Neural cell (in vitro differentiated cells): ENCODE results near the gene DMAP1.

Experiments used
- EP300 ChIP-seq: fragments of 450-650 bp; conservative IDR thresholded peaks from 2 replicates; pipeline ENCODE4 v1.6.1; 2014; ENCODE audit warnings: antibody characterized with exemption, mild to moderate bottlenecking, moderate library complexity; ENCODE audit not compliant: poor library complexity, severe bottlenecking
- EZH2 ChIP-seq: fragments of 200-600, 300-800 bp; shearing (Covaris generic), sonication (generic); IDR thresholded peaks from 2 replicates; pipeline ENCODE4 v1.6.1; 2014; ENCODE audit warnings: antibody characterized with exemption, low read length, borderline replicate concordance, mild to moderate bottlenecking; ENCODE audit not compliant: insufficient read depth, poor library complexity, severe bottlenecking
- MXI1 ChIP-seq: fragments of 450-650 bp; conservative IDR thresholded peaks from 2 replicates; pipeline ENCODE4 v1.6.1; 2014; ENCODE audit warnings: antibody characterized with exemption, mild to moderate bottlenecking; ENCODE audit not compliant: poor library complexity, severe bottlenecking
- POLR2AphosphoS5 ChIP-seq: IDR thresholded peaks from 2 replicates; pipeline ENCODE4 v1.6.1; 2012
- RAD21 ChIP-seq: fragments of 450-650 bp; conservative IDR thresholded peaks from 2 replicates; pipeline ENCODE4 v1.6.1; 2014; ENCODE audit warnings: antibody characterized with exemption, mild to moderate bottlenecking, moderate library complexity
- SMC3 ChIP-seq: fragments of 450-650 bp; conservative IDR thresholded peaks from 2 replicates; pipeline ENCODE4 v1.6.1; 2014; ENCODE audit warnings: antibody characterized with exemption, mild to moderate bottlenecking, moderate library complexity; ENCODE audit not compliant: poor library complexity
- TAF1 ChIP-seq: IDR thresholded peaks from 2 replicates; pipeline ENCODE4 v1.6.1; 2012; ENCODE audit warnings: low read depth
- TF ChIP-seq, protein P1 (sequence below): fragments of 450-650 bp; IDR thresholded peaks from 2 replicates; pipeline ENCODE4 v1.5.1; 2014; ENCODE audit warnings: antibody characterized with exemption, mild to moderate bottlenecking, moderate library complexity; ENCODE audit not compliant: poor library complexity, severe bottlenecking
- TF ChIP-seq, protein P2 (sequence below): IDR thresholded peaks from 2 replicates; pipeline ENCODE4 v1.6.1; 2012; ENCODE audit warnings: borderline replicate concordance

DNA sequence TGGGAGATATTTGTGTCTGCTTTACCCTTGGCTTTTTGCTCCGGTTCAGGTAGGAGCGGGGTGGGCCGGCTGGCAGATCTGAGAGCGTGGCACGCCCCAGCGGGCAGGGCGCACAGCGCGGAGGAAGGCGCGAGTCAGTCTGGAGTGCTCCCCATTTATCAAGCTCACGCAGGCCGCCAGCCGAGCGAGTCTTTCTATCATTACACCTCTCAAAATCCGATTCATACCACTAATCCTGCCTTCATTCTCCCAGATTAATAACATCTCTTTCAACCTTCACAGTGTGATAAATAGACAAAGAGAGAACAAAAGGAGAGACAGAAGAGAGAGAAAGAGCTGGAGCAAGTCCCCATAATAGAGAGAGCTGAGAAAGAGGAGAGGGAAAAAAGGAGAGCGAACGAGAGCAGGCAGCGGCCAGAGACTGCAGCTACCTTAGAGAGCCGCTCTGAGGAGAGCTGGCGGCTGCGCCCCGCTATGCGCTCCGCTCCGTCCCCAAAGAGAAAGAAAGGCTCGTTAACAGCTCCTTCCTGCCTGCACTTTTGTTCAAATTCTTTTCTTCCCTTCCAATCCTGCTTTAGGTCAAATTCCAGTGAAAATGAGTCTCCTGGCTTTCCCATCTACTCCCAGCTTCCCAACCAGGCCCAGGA, 48.0 kb downstream of the DMAP1 start:
- TF ChIP-seq, protein P1, sequence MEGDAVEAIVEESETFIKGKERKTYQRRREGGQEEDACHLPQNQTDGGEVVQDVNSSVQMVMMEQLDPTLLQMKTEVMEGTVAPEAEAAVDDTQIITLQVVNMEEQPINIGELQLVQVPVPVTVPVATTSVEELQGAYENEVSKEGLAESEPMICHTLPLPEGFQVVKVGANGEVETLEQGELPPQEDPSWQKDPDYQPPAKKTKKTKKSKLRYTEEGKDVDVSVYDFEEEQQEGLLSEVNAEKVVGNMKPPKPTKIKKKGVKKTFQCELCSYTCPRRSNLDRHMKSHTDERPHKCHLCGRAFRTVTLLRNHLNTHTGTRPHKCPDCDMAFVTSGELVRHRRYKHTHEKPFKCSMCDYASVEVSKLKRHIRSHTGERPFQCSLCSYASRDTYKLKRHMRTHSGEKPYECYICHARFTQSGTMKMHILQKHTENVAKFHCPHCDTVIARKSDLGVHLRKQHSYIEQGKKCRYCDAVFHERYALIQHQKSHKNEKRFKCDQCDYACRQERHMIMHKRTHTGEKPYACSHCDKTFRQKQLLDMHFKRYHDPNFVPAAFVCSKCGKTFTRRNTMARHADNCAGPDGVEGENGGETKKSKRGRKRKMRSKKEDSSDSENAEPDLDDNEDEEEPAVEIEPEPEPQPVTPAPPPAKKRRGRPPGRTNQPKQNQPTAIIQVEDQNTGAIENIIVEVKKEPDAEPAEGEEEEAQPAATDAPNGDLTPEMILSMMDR = no peak
- TF ChIP-seq, protein P2, sequence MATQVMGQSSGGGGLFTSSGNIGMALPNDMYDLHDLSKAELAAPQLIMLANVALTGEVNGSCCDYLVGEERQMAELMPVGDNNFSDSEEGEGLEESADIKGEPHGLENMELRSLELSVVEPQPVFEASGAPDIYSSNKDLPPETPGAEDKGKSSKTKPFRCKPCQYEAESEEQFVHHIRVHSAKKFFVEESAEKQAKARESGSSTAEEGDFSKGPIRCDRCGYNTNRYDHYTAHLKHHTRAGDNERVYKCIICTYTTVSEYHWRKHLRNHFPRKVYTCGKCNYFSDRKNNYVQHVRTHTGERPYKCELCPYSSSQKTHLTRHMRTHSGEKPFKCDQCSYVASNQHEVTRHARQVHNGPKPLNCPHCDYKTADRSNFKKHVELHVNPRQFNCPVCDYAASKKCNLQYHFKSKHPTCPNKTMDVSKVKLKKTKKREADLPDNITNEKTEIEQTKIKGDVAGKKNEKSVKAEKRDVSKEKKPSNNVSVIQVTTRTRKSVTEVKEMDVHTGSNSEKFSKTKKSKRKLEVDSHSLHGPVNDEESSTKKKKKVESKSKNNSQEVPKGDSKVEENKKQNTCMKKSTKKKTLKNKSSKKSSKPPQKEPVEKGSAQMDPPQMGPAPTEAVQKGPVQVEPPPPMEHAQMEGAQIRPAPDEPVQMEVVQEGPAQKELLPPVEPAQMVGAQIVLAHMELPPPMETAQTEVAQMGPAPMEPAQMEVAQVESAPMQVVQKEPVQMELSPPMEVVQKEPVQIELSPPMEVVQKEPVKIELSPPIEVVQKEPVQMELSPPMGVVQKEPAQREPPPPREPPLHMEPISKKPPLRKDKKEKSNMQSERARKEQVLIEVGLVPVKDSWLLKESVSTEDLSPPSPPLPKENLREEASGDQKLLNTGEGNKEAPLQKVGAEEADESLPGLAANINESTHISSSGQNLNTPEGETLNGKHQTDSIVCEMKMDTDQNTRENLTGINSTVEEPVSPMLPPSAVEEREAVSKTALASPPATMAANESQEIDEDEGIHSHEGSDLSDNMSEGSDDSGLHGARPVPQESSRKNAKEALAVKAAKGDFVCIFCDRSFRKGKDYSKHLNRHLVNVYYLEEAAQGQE = no peak
- TF ChIP-seq POLR2AphosphoS5 = no peak
- TF ChIP-seq TAF1 = no peak
- TF ChIP-seq SMC3 = no peak
- no peak for TF ChIP-seq EP300
- no peak for TF ChIP-seq RAD21
- no peak for TF ChIP-seq EZH2
- TF ChIP-seq MXI1 = no peak
